NCI-H2227 (cell line): ENCODE measurements around the gene SRBD1.

Experiments
- DNase-seq: peaks from one replicate; lab custom pipeline; 2025; ENCODE audit not compliant: unreplicated experiment; lab: John Stamatoyannopoulos, UW

Gene SRBD1

GRCh38 chr2:45554073-45554741 is 56.9 kb downstream of the SRBD1 start:
- DNase-seq, result no peak

GRCh38 chr2:45551862-45552261 is 59.2 kb downstream of the SRBD1 start:
- DNase-seq, result no peak

GRCh38 chr2:45545943-45546342 is 65.1 kb downstream of the SRBD1 start:
- no peak for DNase-seq

- DNase-seq, result no peak
These were observed 67.8 kb downstream of the SRBD1 start for GRCh38 chr2:45543257-45543656.

DNA sequence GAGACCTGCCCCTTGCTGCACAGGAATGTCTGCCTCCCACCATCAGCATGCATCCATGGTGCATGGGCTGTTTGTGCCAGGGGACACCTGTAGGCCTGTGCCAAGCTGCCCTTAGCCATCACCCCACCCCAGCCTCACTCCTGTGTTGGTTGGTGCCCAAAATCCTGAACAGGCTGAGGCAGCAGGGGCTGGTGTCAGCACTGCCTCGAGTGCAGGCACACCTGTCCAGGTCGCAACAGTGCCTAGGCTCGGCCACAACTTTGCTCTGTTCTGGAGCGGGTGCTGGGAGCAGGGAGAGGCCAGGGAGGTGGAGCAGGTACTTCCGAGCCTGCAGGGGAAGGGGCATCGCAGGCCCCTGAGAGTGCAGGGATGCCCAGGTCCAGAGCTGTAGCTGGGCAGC is 69.1 kb downstream of the SRBD1 start:
- no peak for DNase-seq

- no peak for DNase-seq
These were observed 69.6 kb downstream of the SRBD1 start for GRCh38 chr2:45541450-45541849.

- DNase-seq, result no peak
These were observed 70.1 kb downstream of the SRBD1 start for GRCh38 chr2:45540942-45541341.

DNA sequence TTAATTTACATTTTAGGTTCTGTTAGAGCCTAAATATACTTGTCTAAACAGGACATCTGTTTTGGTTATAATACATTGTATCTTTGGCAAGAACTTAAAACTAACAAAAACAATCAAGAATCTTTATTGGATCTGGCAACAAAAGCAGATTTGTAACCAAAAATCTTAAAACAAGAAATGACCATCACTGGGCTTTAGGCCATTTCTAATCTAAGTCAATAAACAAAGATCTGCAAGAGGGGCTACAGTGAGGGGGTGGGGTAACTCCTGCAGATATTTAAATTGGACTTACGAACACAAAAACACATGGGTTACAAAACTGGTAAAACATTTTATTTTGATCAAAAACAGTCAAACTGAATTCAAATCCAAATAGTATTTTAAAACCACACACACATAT is 77.3 kb downstream of the SRBD1 start:
- no peak for DNase-seq

- no peak for DNase-seq
These were observed 78.9 kb downstream of the SRBD1 start for GRCh38 chr2:45532181-45532580.

- no peak for DNase-seq
These were observed 87.1 kb downstream of the SRBD1 start for GRCh38 chr2:45524016-45524415.

- no peak for DNase-seq
These were observed 92.5 kb downstream of the SRBD1 start for GRCh38 chr2:45518546-45518945.

DNA sequence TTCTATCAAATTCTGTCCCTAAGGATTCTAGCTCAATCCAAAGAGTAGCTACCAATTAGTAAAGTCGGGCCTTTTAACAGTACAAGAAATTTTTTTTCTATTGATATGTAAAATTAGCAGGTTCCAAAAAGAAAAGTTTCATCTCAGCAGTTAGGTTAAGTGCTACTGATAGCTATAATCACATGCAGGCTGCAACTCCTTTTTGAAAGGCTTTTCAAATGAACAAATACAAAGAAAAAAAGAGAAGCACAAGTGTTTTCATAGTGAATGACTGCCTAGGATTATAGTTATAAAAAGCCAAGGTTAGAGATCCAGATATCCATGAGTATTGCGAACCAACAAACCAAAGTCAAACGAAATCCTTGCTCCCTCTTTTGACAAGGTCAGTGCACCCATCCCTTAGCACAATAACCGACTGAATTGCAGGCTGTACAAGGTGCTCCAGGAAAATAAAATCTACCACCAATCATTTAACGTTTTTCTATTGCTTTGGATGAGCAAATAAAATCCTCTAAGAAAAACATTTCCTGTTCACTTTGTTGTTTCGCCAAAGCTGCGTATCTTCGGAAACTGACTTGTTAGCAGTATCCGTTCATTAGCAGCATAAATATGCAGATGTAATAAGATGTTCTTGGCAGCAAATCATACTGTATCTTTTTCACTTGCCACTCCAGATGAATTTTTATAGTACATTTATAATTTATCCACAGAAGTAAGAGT is 100.2 kb downstream of the SRBD1 start:
- DNase-seq, result peak; percentile 48

- no peak for DNase-seq
These were observed 104.3 kb downstream of the SRBD1 start for GRCh38 chr2:45506756-45507155.

- DNase-seq, result no peak
These were observed 105.9 kb downstream of the SRBD1 start for GRCh38 chr2:45505138-45505537.

GRCh38 chr2:45498661-45499550 is 112.2 kb downstream of the SRBD1 start:
- no peak for DNase-seq

DNA sequence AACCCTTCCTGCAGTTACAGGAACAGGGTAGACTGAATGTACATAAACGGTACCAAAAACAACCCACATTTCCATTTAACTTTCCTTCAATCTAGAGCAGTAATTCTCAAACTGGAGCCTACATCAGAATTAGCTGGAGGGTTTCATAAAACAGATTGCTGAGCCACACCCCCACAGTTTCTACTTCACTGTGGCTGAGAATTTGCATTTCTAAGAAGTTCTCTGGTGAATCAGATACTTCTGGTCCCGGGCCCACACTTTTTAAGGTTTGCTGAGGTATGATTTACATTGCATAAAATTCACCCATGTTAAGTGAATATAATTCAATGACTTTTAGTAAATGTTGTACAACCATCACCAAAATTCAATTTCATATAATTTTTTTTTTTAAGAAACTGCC is 113.7 kb downstream of the SRBD1 start:
- no peak for DNase-seq

- DNase-seq, result no peak
These were observed 114.2 kb downstream of the SRBD1 start for GRCh38 chr2:45496869-45497268.

DNA sequence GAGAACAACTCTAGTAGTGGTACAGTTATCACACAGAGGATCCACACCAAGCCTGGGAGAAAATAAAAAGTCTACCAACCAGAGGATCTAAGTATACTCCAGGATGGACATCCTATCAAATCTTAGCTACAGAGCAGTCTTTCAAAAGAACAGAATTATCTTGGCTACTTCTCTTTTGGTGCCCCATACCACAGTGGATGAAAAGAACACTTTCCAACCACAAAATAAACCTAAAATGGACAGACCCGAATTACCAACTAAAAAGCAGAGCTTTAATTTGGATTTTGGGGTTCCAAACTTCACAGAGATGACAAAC is 116.1 kb downstream of the SRBD1 start:
- DNase-seq, result no peak

- peak; percentile 78 for DNase-seq
These were observed 116.6 kb downstream of the SRBD1 start for GRCh38 chr2:45494275-45494977.

DNA sequence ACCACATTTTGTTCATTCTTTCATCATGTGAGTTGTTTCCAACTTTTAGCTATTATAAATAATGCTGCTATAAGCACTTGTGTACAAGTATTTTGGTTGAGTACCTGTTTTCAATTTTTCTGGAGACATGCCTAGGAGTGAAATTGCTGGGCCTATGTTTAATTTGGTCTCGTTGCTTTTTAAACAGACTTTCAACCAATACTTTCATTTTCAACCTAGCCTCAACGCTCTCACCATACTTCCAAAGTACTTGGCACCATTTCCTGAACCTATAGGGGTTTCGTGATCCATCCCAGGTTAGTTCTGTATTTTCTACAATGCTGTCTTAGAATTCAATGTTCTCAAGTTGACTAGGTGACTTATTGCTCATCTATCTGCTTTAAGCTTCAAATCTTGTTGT is 126.1 kb downstream of the SRBD1 start:
- DNase-seq, result no peak

DNA sequence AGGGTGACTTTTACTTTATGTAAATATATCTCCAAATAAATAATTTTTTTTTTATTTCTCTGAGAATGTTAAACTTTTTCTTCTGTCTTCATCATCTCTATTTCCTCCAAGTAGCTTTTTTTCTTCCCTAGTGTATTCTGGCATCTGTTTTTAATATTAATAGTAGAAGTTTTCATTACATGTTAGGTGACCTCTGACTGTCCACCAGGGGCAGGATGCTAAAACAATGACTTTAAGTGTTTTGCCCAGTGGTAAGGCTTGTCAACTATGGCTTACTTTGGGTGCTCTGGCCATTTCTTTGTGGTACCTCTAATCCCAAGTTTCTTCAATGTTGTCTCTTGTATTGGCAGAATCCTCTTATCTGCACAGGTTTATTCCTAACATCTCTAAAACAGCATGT is 127.1 kb downstream of the SRBD1 start:
- DNase-seq, result no peak
